Measurements from ENCODE around the gene PCNT. TPM values are rescaled to one million over a fixed set of nuclear protein-coding genes. Genes with fewer than 3 reads are reported as not detected.

The PCNT gene
- 25.8 and 39.7 TPM in 2 replicates for total RNA-seq

GRCh38 chr21:46323710-46324389 is at the start of gene PCNT, which contains the start of gene C21orf58:
TSS of gene PCNT (plus strand) at chr21:46324156. CDS start at chr21:46324229, 73 bp downstream.
TSS of gene C21orf58 (minus strand) at chr21:46323870. CDS start at chr21:46322738, 1,132 bp downstream.

GRCh38 chr21:46285206-46285661 is 38.7 kb upstream of the PCNT start, which contains the start of gene MCM3AP:
TSS of gene MCM3AP (minus strand) at chr21:46285611. CDS start at chr21:46285286, 325 bp downstream.

GRCh38 chr21:46285761-46286647 is 38.0 kb upstream of the PCNT start, which contains the start of gene YBEY:
TSS of gene YBEY (plus strand) at chr21:46286342. CDS start at chr21:46286914, 572 bp downstream.

GRCh38 chr21:46458315-46459023 is 134.5 kb downstream of the PCNT start, which contains the start of gene DIP2A:
TSS of gene DIP2A (plus strand) at chr21:46458891. CDS start at chr21:46459132, 241 bp downstream.

Other genes with a start within 250 kb of the PCNT start
- gene COL6A2, start 226.0 kb upstream of the PCNT start, total RNA-seq, result 1,719 and 2,867 TPM in 2 replicates
- gene FTCD, start 168.6 kb upstream of the PCNT start, total RNA-seq, result 1.7 TPM in 1 of 2 replicates, not detected in the other
- 12.2 and 14.6 TPM in 2 replicates for gene SPATC1L, start 139.7 kb upstream of the PCNT start, total RNA-seq
- 233 and 321 TPM in 2 replicates for gene LSS, start 95.4 kb upstream of the PCNT start, total RNA-seq
- gene MCM3AP, start 38.5 kb upstream of the PCNT start, total RNA-seq, result 91.8 and 100 TPM in 2 replicates
- 14.4 and 21.1 TPM in 2 replicates for gene YBEY, start 37.8 kb upstream of the PCNT start, total RNA-seq
- gene C21orf58, start 286 bp upstream of the PCNT start, total RNA-seq, result 3.0 and 8.9 TPM in 2 replicates
- gene DIP2A, start 134.7 kb downstream of the PCNT start, total RNA-seq, result 28.6 and 38.4 TPM in 2 replicates

Data from smooth muscle cell of trachea (primary cell).